GM19397 (cell line): ENCODE data around the gene SFRP2.

Source experiments
- ATAC-seq: cut with Tn5 transposase; IDR thresholded peaks from one replicate; pipeline ENCODE4 v1.9.1; 2021; ENCODE audit warnings: mild to moderate bottlenecking, moderate library complexity; ENCODE audit not compliant: unreplicated experiment

Gene SFRP2

DNA sequence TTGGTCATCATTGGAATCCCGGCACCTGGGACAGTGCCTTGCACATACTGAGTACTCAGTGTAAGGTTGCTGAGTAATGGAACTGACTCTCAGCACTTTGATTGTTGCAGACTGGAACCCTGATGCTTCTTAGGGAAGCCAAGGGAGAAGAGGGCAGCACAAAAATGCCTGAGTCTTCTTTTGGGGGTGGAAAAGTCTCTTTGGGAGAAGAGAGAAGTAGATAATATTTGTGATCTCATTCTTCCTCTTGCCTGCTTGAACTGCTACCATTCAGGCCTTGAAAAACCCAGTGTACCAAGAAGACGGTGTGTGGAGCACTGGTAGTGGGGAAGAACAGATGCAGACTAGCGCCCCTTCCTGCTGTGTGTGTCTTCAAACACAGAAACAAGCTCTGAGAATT, 12.3 kb downstream of the SFRP2 start:
- ATAC-seq: no peak

- no peak for ATAC-seq
These were observed 15.6 kb downstream of the SFRP2 start for GRCh38 chr4:153773236-153773690.

- ATAC-seq: no peak
These were observed 17.8 kb downstream of the SFRP2 start for GRCh38 chr4:153771046-153771445.

GRCh38 chr4:153766758-153767157, 22.1 kb downstream of the SFRP2 start:
- no peak for ATAC-seq

- ATAC-seq: no peak
These were observed 23.0 kb downstream of the SFRP2 start for GRCh38 chr4:153765894-153766293.

GRCh38 chr4:153764601-153765368, 24.1 kb downstream of the SFRP2 start:
- ATAC-seq: no peak

DNA sequence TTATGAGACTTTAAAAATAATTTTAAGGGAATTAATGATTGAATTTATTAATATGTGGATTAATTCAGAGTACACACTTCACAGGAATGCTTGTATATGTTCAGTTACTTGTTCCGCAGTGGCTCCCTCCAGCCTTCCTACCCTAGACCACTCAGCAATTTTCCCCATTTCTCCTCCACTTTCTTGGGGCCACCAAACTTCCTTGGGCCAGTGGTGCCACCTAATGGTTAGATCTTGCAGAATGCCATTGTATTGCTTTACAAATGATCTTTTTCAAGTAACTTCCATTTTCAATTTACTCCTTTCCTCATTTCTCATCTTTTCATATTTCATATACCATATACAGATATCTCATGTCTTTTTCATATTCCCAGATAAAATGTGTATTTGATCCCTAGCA, 25.5 kb downstream of the SFRP2 start:
- ATAC-seq: no peak

- no peak for ATAC-seq
These were observed 29.2 kb downstream of the SFRP2 start, which contains the start of gene RNF175 for GRCh38 chr4:153759407-153760316. TSS of gene RNF175 (minus strand) at chr4:153760024. CDS start at chr4:153759862, 162 bp downstream.

DNA sequence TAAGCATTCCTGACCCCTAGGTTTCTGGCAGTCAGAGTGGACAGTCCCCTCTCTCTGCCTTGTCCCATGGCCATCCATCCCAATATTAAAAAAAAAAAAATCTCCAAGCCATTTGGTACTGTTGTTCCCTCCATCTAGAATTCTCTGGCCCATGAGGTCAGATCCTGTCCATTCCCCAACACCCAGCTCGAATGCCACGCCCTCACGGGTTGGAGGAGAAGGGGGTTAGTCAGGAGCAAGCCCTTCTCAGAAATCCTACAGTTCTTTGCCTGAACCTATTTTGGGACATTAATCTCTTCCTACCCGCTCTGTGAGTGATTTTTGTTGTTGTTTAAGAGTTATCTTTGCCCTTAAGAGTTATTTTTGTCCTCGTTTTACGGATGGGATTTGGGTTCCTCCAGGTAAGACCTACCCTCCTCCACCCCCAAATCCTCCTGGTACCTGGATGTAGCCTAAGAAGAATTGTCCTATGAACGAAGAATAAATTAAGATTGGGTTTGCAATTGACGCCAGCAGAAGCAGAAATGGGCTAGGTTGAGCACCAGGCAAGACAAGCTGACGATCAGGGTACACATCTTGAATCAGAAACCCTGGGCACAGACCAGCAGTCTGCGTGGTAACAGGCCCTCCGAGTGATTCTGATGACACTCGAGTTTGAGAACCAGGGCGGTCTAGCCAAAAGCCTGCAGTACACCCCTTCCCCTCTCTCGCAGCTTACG, 30.0 kb downstream of the SFRP2 start:
- ATAC-seq: no peak

DNA sequence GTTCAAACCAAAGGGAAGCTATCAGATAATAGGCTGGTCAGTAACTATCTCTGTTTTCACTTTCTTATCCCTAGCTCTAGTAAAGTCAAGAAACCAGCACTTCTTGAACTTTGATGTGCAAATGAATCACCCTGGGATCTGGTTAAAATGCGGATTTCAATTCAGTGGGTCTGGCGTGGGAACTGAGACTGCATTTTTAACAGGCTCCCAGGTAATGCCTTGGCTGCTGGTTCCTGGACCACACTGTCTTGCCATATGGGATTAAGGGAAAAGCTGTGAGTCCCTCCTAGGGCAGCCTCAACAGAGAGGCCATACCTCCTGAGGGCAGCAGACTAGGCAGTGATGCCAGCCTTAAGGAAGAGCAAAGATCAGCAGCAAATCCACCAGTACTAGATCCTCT, 30.7 kb downstream of the SFRP2 start:
- ATAC-seq: no peak

GRCh38 chr4:153757407-153757806, 31.5 kb downstream of the SFRP2 start:
- ATAC-seq: no peak

DNA sequence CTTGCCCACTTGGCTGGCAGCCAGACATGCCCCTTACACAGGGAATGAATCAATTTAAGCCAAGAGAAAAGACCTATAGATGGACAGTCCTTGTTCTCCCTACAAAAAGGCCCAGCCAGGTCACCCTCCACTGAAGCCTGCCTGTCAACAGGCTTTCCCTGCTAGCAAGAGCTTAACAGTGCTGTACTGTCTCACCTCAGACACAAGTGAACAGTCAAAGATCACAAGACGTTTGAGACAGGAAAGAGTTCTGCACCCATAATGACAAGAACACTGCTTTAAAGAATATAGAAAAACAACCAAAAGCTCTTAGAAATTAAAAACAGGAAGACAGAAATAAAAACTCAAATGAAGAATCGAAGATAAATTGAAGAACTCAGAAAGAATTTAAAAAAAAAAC, 33.7 kb downstream of the SFRP2 start:
- ATAC-seq: no peak

GRCh38 chr4:153750197-153750817, 38.6 kb downstream of the SFRP2 start:
- no peak for ATAC-seq

DNA sequence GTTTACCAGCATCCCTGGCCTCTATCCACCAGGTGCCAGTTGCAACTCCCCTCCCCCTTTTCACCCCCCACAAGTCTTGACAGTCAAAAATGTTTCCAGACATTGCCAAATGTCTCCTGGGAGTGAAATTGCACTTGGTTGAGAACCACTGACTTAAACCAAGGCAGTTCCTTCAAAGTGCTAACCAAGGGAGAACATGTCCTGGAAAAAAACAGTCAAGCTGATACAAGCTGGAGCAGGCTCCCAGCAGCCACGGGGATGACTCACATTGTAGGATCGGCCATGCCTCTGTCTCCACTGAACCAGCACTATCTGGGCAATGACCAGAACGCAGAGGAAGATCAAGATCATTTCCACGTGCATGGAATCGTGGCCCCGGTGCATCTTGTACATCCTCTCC, 40.5 kb downstream of the SFRP2 start:
- ATAC-seq: no peak

GRCh38 chr4:153747406-153747955, 41.4 kb downstream of the SFRP2 start:
- ATAC-seq: no peak

- ATAC-seq: no peak
These were observed 43.2 kb downstream of the SFRP2 start for GRCh38 chr4:153745651-153746050.

GRCh38 chr4:153741541-153741940, 47.3 kb downstream of the SFRP2 start:
- ATAC-seq: no peak

GRCh38 chr4:153735906-153736461, 52.9 kb downstream of the SFRP2 start:
- no peak for ATAC-seq

DNA sequence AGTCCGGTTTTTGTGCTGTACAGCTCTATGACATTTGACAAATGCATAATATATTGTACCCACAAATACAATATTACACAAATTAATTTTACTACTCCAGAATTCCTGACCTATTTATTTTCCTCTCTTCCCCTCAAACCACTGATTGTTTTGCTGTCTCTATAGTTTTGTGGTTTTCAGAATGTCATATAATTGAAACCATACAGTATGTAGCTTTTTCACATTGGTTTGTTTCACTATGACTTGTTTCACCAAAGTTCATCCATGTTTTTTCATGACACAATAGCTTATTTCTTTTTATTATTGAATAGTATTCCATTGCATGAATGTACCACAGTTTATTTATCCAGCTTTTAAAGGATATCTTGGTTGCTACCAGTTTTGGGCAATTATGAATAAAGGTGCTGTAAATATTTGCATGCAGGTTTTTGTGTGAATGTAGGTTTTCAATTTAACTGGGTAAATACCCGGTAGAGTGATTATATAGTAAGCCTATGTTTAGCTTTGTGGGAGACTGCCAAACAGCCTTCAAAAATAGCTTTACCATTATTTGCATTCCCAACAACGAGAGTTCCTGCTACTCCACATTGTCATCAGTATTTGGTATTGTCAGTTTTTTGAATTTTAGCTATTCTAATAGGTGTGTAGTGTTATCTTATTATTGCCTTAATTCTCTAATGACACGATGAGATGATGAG, 55.0 kb downstream of the SFRP2 start:
- ATAC-seq: no peak

- no peak for ATAC-seq
These were observed 57.6 kb downstream of the SFRP2 start for GRCh38 chr4:153731239-153731638.
